Glutamatergic neuron (in vitro differentiated cells): ENCODE data around the gene RPL27A. TPM values are rescaled to one million over a fixed set of nuclear protein-coding genes. Genes with fewer than 3 reads are reported as not detected.

Source experiments
- DNase-seq: peaks from one replicate; pipeline ENCODE4 v3.0.0; 2022
- H3K27ac Mint-ChIP-seq: one replicate; pipeline ENCODE4 v1.8.0; 2020; ENCODE audit warnings: mild to moderate bottlenecking, mixed read lengths, inconsistent platforms; ENCODE audit not compliant: unreplicated experiment
- H3K27me3 Mint-ChIP-seq: one replicate; pipeline ENCODE4 v1.8.0; 2020; ENCODE audit warnings: mild to moderate bottlenecking, moderate library complexity, mixed read lengths, inconsistent platforms; ENCODE audit not compliant: unreplicated experiment
- H3K36me3 Mint-ChIP-seq: one replicate; pipeline ENCODE4 v1.8.0; 2020; ENCODE audit warnings: mild to moderate bottlenecking, mixed read lengths, inconsistent platforms; ENCODE audit not compliant: unreplicated experiment
- H3K4me1 Mint-ChIP-seq: one replicate; pipeline ENCODE4 v1.8.0; 2020; ENCODE audit warnings: mild to moderate bottlenecking, low read depth, mixed read lengths, inconsistent platforms; ENCODE audit not compliant: unreplicated experiment
- H3K4me3 Mint-ChIP-seq: one replicate; pipeline ENCODE4 v1.8.0; 2020; ENCODE audit warnings: mild to moderate bottlenecking, mixed read lengths, inconsistent platforms; ENCODE audit not compliant: unreplicated experiment
- H3K9me3 Mint-ChIP-seq: one replicate; pipeline ENCODE4 v1.8.0; 2020; ENCODE audit warnings: mild to moderate bottlenecking, moderate library complexity, mixed read lengths, inconsistent platforms; ENCODE audit not compliant: unreplicated experiment
- CTCF ChIP-seq: fragments of 200-600 bp; sonication (generic); IDR thresholded peaks from one replicate; pipeline ENCODE4 v1.5.0; 2021; ENCODE audit not compliant: partially characterized antibody, unreplicated experiment
- total RNA-seq: library from RNA; stranded (reverse); fragmentation: NEBNext Ultra II Directional; extraction: Animal tissue kit (Norgen Biotek cat#: 25700); gene quantifications from one replicate; pipeline ENCODE4 v1.2.1, GENCODE V29; 2021; ENCODE audit not compliant: unreplicated experiment

Gene RPL27A
- total RNA-seq, 1 donor from 2014 or later: 398 TPM

- no peaks in the 10 kb centered on the region for H3K36me3 Mint-ChIP-seq
- DNase-seq: no peak
- peaks cover 5% of the 10 kb centered on the region for H3K9me3 Mint-ChIP-seq
- no peaks in the 10 kb centered on the region for H3K4me1 Mint-ChIP-seq
- H3K4me3 Mint-ChIP-seq: no peak overlapping the region
- peaks cover 2% of the 10 kb centered on the region for H3K27me3 Mint-ChIP-seq
- no peak overlapping the region for H3K27ac Mint-ChIP-seq
- no peak for TF ChIP-seq CTCF
Measured at GRCh38 chr11:8704136-8704535, 21.5 kb downstream of the RPL27A start.

- H3K4me1 Mint-ChIP-seq: no peaks in the 10 kb centered on the region
- H3K9me3 Mint-ChIP-seq: peaks cover 5% of the 10 kb centered on the region
- H3K4me3 Mint-ChIP-seq: no peak overlapping the region
- no peak for TF ChIP-seq CTCF
- peaks cover 2% of the 10 kb centered on the region for H3K27me3 Mint-ChIP-seq
- no peak for DNase-seq
- H3K27ac Mint-ChIP-seq: no peak overlapping the region
- no peaks in the 10 kb centered on the region for H3K36me3 Mint-ChIP-seq
Measured at GRCh38 chr11:8705146-8705545, 22.6 kb downstream of the RPL27A start.

GRCh38 chr11:8706673-8707432, 24.3 kb downstream of the RPL27A start:
- peaks cover 2% of the 10 kb centered on the region for H3K27me3 Mint-ChIP-seq
- H3K27ac Mint-ChIP-seq: no peak overlapping the region
- no peaks in the 10 kb centered on the region for H3K4me1 Mint-ChIP-seq
- no peak for TF ChIP-seq CTCF
- DNase-seq: no peak
- no peaks in the 10 kb centered on the region for H3K36me3 Mint-ChIP-seq
- H3K9me3 Mint-ChIP-seq: peaks cover 2% of the 10 kb centered on the region
- no peak overlapping the region for H3K4me3 Mint-ChIP-seq

GRCh38 chr11:8707541-8708191, 25.1 kb downstream of the RPL27A start:
- H3K4me3 Mint-ChIP-seq: no peak overlapping the region
- H3K9me3 Mint-ChIP-seq: peaks cover 2% of the 10 kb centered on the region
- no peak for DNase-seq
- no peaks in the 10 kb centered on the region for H3K36me3 Mint-ChIP-seq
- H3K27ac Mint-ChIP-seq: no peak overlapping the region
- H3K27me3 Mint-ChIP-seq: peaks cover 2% of the 10 kb centered on the region
- TF ChIP-seq CTCF: no peak
- H3K4me1 Mint-ChIP-seq: no peaks in the 10 kb centered on the region
